Breast epithelium (tissue), 4 donors: Measurements from ENCODE around the gene ZNF674. TPM values are rescaled to one million over a fixed set of nuclear protein-coding genes. Genes with fewer than 3 reads are reported as not detected.

ENCODE experiments used
- DNase-seq, 2 donors: peaks; one replicate each; pipeline ENCODE4 v3.0.0-alpha.2; 2019; ENCODE audit warnings: low spot score in 2 of 2
- H3K27ac ChIP-seq, 2 donors: fragments of 200-600 bp; sonication (generic) in 1 of 2; one replicate each; pipeline ENCODE4 v1.5.1; 2016 to 2019; ENCODE audit warnings: mild to moderate bottlenecking in 1 of 2
- H3K27me3 ChIP-seq, 2 donors: fragments of 200-600 bp; sonication (generic) in 1 of 2; one replicate each; pipeline versions ENCODE4 v1.5.1 to v1.6.0; 2017 to 2019; ENCODE audit warnings: control low read depth in 1 of 2, mild to moderate bottlenecking in 1 of 2
- H3K36me3 ChIP-seq: fragments of 200-600 bp; one replicate; pipeline ENCODE4 v1.5.1; 2019
- H3K4me1 ChIP-seq, 2 donors: fragments of 200-600 bp; sonication (generic); one replicate each; pipeline ENCODE4 v1.5.1; 2016 to 2019; ENCODE audit warnings: control low read depth in 1 of 2
- H3K4me3 ChIP-seq, 3 donors: fragments of 200-600 bp; sonication (generic); 1 replicate in 2 of 3; 2 replicates in 1 of 3; pipeline ENCODE4 v1.5.1; 2016 to 2019; ENCODE audit warnings: mild to moderate bottlenecking in 3 of 3, moderate library complexity in 2 of 3
- H3K9me3 ChIP-seq, 2 donors: fragments of 200-600 bp; sonication (generic) in 1 of 2; one replicate each; pipeline ENCODE4 v1.5.1; 2016 to 2019; ENCODE audit warnings: control low read depth in 1 of 2
- POLR2A ChIP-seq: fragments of 450-650 bp; IDR thresholded peaks from one replicate; pipeline ENCODE4 v1.6.1; 2016; ENCODE audit warnings: antibody characterized with exemption, mild to moderate bottlenecking, moderate library complexity
- POLR2AphosphoS5 ChIP-seq, 3 donors: sonication (generic); formaldehyde crosslinking; IDR thresholded peaks; one replicate each; pipeline ENCODE4 v1.6.1; 2017; ENCODE audit warnings: antibody characterized with exemption in 3 of 3
- intact Hi-C: fragments of 100-400 bp; cut with DNase I; formaldehyde crosslinking; loops from one replicate; pipeline ENCODE4 v1.15.1; 2023; ENCODE audit warnings: low total_unique reads
- total RNA-seq, 3 donors: library from RNA; depleted of rRNA; stranded (reverse); fragments of >200 nt; gene quantifications; one replicate each; pipeline ENCODE4 v1.1.0, GENCODE V29; 2016
- TF ChIP-seq, protein P1 (sequence below), 3 donors: fragments of 450-650 bp; IDR thresholded peaks; one replicate each; pipeline ENCODE4 v1.5.1; 2016 to 2017; ENCODE audit warnings: antibody characterized with exemption in 3 of 3, mild to moderate bottlenecking in 3 of 3, moderate library complexity in 3 of 3

ZNF674 gene
- total RNA-seq, 3 donors from 2014 or later: 2.6 to 7.3 (median 3.8) TPM

DNA sequence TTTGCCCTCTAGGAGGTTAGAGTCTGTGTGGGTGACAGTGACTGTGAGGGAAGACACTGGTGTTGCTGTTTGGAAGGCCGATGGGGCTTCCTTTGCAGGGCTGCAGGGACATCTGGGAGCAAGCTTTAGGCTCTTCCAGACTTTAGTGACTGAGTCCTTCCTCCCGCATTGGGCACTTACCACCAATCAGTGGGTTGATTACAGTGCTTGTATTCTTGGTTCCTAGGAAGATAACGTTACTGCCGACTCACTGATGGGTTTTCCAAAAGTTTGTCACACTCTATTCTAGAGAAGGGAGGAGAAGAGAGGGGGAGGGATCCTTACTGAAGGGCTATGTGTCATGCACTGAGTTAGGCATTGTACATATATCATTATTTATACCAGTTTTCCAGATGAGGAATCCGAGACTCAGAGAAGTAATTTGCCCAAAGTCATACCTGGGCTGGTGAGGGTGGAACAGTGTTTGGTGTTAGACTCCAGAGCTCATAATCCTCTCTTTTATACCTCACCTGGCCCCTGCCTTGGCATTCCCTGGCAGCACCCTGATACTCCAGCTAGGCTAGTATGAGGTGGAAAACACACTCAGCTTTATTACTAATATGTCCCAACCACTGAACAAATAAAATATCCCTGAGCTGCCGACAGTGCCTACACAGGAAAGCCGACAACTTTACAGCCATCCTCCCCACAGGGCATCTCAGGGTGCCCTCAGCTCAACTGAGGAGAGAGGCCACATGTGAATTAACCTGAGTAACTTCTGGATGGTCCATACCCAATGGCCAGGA, 32.2 kb upstream of the ZNF674 start:
- peak overlapping the region in 1 of 2 donors; percentile 55 for H3K27ac ChIP-seq
- DNase-seq: no peak
- no peak for TF ChIP-seq POLR2A
- TF ChIP-seq POLR2AphosphoS5 (IDR thresholded peaks at IDR 0.05): no peak
- TF ChIP-seq, protein P1, sequence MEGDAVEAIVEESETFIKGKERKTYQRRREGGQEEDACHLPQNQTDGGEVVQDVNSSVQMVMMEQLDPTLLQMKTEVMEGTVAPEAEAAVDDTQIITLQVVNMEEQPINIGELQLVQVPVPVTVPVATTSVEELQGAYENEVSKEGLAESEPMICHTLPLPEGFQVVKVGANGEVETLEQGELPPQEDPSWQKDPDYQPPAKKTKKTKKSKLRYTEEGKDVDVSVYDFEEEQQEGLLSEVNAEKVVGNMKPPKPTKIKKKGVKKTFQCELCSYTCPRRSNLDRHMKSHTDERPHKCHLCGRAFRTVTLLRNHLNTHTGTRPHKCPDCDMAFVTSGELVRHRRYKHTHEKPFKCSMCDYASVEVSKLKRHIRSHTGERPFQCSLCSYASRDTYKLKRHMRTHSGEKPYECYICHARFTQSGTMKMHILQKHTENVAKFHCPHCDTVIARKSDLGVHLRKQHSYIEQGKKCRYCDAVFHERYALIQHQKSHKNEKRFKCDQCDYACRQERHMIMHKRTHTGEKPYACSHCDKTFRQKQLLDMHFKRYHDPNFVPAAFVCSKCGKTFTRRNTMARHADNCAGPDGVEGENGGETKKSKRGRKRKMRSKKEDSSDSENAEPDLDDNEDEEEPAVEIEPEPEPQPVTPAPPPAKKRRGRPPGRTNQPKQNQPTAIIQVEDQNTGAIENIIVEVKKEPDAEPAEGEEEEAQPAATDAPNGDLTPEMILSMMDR (IDR thresholded peaks at IDR 0.05): no peak
- no peaks in the 10 kb centered on the region for H3K36me3 ChIP-seq
- peaks cover 0 to 15% of the 10 kb centered on the region in 2 donors for H3K27me3 ChIP-seq
- H3K4me1 ChIP-seq: no peaks in the 10 kb centered on the region
- peaks cover 0 to 9% of the 10 kb centered on the region in 2 donors for H3K9me3 ChIP-seq
- peak overlapping the region in 2 of 3 donors; percentile 33 to 71 for H3K4me3 ChIP-seq
- intact Hi-C loops: no loop called here

DNA sequence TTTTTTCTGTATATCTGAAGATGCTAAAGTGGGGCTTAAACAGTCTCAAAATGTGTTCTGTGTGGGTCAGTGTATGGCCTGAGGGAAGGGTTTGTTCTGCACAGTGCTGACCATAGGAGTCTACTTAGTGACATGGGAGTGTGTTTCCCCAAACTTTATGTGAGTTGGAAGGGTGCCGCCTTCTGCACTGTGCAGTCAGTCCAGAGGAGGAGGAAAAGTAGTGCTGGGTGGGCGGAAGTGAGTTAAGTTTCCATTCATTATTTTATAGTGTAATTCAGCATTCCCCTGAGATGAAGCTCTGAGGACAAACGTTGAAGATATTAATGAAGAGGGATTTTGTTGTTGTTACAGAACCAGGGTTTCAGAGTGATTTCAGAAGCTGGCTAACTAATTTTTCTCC, 31.2 kb upstream of the ZNF674 start:
- Histone ChIP-seq H3K4me3 (peak overlapping the region; percentile 61 to 74 (median 71)), H3K4me1 (no peaks in the 10 kb centered on the region), H3K36me3 (no peaks in the 10 kb centered on the region), H3K27ac (no peak overlapping the region), H3K9me3 (peaks cover 0 to 9% of the 10 kb centered on the region in 2 donors), H3K27me3 (peaks cover 0 to 15% of the 10 kb centered on the region in 2 donors)
- TF ChIP-seq POLR2A (no peak), POLR2AphosphoS5 (IDR thresholded peaks at IDR 0.05) (no peak)
- TF ChIP-seq, protein P1 (IDR thresholded peaks at IDR 0.05): no peak
- no peak for DNase-seq
- intact Hi-C loops: no loop called here

DNA sequence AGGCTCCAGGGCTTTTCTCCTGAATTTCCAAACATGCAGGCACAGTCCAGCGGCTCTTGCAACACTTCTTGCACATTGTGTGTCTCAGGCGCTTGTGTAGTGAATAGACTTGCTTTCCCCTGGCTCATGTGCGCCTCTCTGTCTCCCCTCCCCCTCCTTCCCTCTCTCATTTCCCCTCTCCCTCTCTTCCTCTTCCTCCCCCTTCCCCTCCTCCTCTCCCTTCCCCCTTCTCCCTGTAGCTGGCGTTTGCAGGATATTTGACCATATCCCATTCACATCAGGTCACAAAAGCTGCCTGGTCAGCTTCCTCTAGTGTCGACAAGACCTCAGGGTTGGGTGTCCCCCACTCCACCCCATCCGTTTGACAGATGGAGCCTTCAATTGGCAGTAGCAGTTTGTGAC, 30.8 kb upstream of the ZNF674 start:
- no peak for DNase-seq
- intact Hi-C loops: no loop called here
- no peaks in the 10 kb centered on the region for H3K4me1 ChIP-seq
- TF ChIP-seq POLR2AphosphoS5 (IDR thresholded peaks at IDR 0.05): no peak
- TF ChIP-seq, protein P1 (IDR thresholded peaks at IDR 0.05): no peak
- no peak for TF ChIP-seq POLR2A
- no peaks in the 10 kb centered on the region for H3K36me3 ChIP-seq
- peak overlapping the region in 1 of 2 donors; percentile 61 for H3K27ac ChIP-seq
- H3K27me3 ChIP-seq: peaks cover 0 to 15% of the 10 kb centered on the region in 2 donors
- H3K9me3 ChIP-seq: peaks cover 0 to 9% of the 10 kb centered on the region in 2 donors
- peak overlapping the region; percentile 61 to 74 (median 71) for H3K4me3 ChIP-seq

DNA sequence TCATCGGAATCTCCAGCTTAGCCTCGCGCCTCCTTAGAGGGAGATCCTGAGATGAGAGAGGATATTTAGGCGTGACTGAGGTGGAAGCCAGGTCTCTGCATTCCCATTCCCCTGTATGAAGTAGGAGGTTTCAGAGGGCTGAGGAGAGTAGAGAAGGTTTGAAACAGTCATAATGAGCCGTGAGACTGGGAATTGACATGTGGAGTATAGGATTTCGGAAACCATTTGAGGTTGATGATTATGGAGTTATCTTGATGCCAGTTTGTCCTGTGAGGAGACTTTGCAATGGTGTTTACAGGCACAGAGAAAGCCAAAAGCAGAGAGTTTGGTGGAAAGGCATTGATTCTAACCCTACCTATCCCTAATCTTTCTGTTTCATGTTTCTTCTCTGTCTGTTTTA, 30.4 kb upstream of the ZNF674 start:
- H3K27me3 ChIP-seq: peaks cover 0 to 18% of the 10 kb centered on the region in 2 donors
- no peaks in the 10 kb centered on the region for H3K36me3 ChIP-seq
- H3K27ac ChIP-seq: peak overlapping the region in 1 of 2 donors; percentile 61
- DNase-seq: no peak
- H3K4me3 ChIP-seq: peak overlapping the region; percentile 61 to 74 (median 71)
- H3K4me1 ChIP-seq: no peaks in the 10 kb centered on the region
- intact Hi-C loops: no loop called here
- TF ChIP-seq POLR2A (no peak), POLR2AphosphoS5 (IDR thresholded peaks at IDR 0.05) (no peak)
- TF ChIP-seq, protein P1 (IDR thresholded peaks at IDR 0.05): no peak
- peaks cover 0 to 9% of the 10 kb centered on the region in 2 donors for H3K9me3 ChIP-seq

DNA sequence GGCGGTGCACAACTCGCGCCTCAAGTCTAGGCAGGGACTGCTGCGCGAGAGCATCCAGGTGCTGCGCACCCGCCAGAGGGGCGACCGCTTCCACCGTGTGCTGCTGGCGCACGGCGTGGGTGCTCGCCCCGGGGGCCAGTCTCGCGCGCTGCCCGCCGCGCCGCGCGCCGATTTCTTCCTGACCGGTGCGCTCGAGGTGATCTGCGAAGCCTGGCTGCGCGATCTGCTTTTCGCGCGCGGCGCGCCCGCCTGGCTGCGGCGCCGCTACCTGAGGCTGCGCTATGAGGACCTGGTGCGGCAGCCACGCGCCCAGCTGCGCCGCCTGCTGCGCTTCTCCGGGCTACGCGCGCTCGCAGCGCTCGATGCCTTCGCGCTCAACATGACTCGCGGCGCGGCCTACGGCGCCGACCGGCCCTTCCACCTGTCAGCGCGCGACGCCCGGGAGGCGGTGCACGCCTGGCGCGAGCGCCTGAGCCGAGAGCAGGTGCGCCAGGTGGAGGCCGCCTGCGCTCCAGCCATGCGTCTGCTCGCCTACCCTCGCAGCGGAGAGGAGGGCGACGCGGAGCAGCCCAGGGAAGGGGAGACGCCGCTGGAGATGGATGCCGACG, 29.7 kb upstream of the ZNF674 start:
- H3K27ac ChIP-seq: peak overlapping the region in 1 of 2 donors; percentile 61
- no peak for DNase-seq
- intact Hi-C loops: no loop called here

More for the DNA sequence above, 29.7 kb upstream of the ZNF674 start:
- peaks cover 0 to 18% of the 10 kb centered on the region in 2 donors for H3K27me3 ChIP-seq
- TF ChIP-seq POLR2A: no peak
- no peaks in the 10 kb centered on the region for H3K36me3 ChIP-seq
- no peaks in the 10 kb centered on the region for H3K4me1 ChIP-seq
- H3K4me3 ChIP-seq: peak overlapping the region; percentile 61 to 74 (median 71)
- peaks cover 0 to 9% of the 10 kb centered on the region in 2 donors for H3K9me3 ChIP-seq
